HG02943 (cell line): ENCODE measurements around the gene SLC7A11.

Experiments used
- ATAC-seq: cut with Tn5 transposase; IDR thresholded peaks from one replicate; pipeline ENCODE4 v1.9.1; 2021; ENCODE audit warnings: mild to moderate bottlenecking, low read depth, moderate library complexity; ENCODE audit not compliant: unreplicated experiment

The SLC7A11 gene

GRCh38 chr4:138242076-138242833, at the start of gene SLC7A11:
Gene SLC7A11, minus strand, starts transcription at chr4:138242349. Its CDS starts 280 bp downstream, at chr4:138242069.
- ATAC-seq: peak; percentile 99

GRCh38 chr4:138291431-138291830, 49.3 kb upstream of the SLC7A11 start:
- no peak for ATAC-seq

DNA sequence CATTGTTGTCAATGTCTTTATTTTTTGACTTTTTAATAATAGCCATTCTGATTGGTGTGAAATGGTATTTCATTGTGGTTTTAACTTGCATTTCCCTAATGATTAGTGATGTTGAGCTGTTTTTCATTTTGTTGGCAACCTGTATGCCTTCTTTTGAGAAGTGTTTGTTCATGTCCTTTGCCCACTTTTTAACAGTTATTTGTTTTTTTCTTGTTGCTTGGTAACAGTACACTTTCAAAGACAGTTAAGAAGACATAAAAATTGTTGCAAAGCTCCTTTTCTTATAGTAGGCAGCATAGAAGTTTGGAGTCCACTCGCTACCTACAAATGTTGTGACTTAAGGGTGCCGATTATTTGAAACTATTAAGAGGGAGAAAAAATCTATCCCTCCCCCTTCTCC, 48.7 kb upstream of the SLC7A11 start:
- no peak for ATAC-seq

DNA sequence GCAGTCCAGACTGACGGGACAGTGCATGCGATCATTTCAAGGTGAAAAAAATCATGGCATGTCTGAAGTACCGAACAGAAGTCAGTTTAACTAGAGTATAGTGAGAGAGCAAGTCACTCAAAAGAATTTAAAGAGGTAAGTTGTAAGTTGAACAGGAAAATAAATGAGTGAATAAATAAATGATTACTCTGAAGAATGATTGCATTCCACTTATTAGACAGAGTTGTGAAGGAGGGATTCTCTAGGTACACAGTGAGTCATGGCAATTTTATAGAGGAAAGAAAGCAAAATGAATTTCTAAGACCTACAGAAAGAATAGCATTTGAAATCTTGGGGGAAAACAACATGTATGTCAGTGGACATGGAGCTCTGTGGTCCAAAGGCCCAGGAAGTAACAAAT, 37.1 kb upstream of the SLC7A11 start:
- ATAC-seq: no peak

DNA sequence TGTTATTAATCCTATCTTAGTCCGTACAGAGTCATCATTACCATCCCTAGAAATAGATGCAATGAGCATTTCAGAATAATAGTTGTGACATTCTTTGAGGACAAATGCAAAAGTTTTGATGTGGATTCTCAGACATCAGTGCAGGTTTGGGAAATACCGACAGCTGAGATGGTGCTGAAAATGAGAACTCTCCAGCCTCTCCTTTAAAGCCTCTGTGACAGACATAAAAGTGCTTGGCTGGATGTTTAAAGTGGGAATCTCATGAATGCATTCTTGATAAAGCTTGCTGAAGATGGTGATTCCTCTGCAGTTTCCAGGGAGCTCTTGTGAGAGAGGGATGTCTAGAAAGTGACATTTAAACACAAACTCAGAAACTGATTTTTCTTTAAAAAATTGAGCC, 35.0 kb upstream of the SLC7A11 start:
- no peak for ATAC-seq

DNA sequence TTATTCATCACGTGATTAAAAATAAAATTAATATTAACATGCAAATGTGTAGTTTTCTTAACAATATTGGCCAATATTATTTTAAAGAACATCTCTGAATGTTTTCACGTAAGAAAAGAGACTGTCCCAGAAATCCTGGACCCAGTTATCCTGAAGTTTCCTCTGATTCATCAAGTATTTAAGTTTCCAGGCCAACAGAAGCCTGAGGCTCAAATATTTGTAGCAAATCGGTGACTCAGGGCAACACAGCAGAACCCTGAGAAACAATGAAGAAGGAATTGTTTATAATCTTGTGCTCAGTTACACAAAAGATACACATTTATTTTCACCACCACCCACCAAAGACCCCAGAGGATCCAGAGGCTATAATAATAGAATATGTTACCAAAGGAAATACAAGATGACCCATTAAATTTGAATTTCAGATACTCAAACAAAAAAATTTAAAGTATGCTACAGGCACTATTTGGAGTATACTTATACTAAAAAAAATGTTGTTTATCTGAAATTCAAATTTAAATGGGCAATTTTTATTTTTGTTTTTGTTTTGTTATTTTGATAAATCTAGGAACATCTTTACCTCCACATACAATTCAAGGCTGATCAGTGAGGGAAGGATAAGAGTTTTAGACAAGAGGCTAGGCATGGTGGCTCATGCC, 33.9 kb upstream of the SLC7A11 start:
- ATAC-seq: no peak

- ATAC-seq: no peak
Measured at GRCh38 chr4:138275216-138275615, 33.1 kb upstream of the SLC7A11 start.

- ATAC-seq: no peak
Measured at GRCh38 chr4:138269175-138269574, 27.0 kb upstream of the SLC7A11 start.

DNA sequence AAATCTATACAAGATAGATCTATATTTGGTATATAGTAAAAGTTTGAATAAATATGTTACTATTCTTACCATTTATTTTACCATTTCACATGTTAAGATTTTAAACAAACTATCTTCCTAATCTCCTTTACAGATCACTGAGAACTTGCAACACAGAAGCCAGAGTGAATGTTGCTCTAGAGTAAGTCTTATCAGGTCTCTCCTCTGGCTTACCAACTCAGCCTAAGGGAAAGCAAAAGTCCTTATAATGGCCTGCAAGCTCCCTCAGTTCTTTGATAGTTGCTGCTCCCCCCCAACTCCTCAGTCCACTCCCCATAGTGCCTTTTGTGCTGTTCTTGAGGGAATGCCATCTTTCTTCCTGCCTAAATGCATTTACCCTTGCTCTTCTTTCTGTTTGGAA, 25.7 kb upstream of the SLC7A11 start:
- no peak for ATAC-seq

GRCh38 chr4:138266948-138267347, 24.8 kb upstream of the SLC7A11 start:
- no peak for ATAC-seq

- no peak for ATAC-seq
Measured at GRCh38 chr4:138263247-138263816, 21.2 kb upstream of the SLC7A11 start.

GRCh38 chr4:138262469-138262868, 20.3 kb upstream of the SLC7A11 start:
- ATAC-seq: no peak

DNA sequence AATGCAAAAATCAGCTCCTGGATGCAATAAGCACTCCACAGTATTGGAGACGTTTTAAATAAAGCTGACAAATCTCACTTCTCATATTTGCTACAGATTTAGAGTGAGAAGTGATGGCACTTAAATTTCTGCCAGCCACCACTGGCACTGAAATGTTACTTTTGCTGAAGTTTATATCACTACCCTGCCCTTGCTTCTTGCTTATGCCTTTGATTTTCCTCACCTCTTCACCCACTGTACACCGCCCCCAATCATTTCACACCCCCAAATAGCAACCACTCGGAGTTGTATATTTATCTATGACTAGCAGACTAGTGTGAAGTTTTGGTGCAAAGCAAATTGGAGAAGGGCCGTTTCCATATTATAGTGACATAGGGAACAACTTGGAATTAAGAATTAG, 19.9 kb upstream of the SLC7A11 start:
- no peak for ATAC-seq

GRCh38 chr4:138259824-138260223, 17.7 kb upstream of the SLC7A11 start:
- ATAC-seq: no peak

- ATAC-seq: no peak
Measured at GRCh38 chr4:138259271-138259670, 17.1 kb upstream of the SLC7A11 start.

- no peak for ATAC-seq
Measured at GRCh38 chr4:138256608-138257007, 14.5 kb upstream of the SLC7A11 start.

DNA sequence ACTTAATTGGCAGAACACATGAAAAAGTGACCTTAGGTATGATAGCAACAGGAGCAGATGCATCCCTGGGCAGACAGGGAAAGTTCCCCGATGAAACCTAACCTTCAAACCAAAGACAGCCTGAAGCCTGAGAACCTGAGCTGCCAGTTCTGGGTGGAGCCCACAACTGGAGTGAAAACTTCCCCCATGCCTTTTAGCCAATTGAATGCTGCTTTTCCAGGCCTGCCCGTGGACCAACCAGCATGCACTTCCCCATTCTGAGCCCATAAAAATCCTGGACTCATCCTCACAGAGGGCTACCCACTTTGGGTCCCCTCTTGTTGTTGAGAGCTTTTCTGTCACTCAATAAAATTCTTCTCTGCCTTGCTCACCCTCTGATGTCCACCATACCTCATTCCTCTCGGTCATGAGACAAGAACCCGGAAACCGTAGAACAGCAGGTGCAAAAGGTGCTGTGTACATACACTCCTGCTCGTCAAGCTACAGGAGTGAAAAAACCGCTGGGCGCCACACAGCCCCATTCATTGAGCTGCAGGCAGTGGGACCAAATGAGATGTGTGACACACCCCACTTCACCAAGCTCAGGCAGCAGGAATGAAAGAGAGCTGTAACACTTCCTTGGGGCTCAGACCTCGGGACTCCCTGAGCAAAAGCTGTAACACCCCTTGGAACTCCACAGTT, 13.9 kb upstream of the SLC7A11 start:
- ATAC-seq: no peak

- no peak for ATAC-seq
Measured at GRCh38 chr4:138252551-138252950, 10.4 kb upstream of the SLC7A11 start.

- no peak for ATAC-seq
Measured at GRCh38 chr4:138251938-138252337, 9.8 kb upstream of the SLC7A11 start.

DNA sequence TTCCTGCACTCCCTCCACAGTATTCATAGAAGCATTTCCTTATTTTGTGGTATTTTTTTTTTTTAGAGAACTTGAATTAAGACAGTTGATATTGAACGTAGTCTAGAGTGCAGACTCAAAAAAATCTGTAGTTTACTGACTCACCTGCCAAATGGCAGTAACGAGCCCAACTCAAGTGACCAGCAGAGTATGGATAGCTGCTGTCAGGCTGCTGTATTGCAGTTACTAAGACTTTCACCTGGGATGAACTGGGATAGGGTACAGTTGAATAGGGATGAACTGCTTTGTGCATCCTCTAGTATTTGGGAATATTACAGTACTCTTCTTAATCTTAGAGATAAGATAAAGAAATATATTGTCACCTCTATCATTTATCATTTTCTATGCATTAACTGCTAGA, 7.0 kb upstream of the SLC7A11 start:
- ATAC-seq: no peak

DNA sequence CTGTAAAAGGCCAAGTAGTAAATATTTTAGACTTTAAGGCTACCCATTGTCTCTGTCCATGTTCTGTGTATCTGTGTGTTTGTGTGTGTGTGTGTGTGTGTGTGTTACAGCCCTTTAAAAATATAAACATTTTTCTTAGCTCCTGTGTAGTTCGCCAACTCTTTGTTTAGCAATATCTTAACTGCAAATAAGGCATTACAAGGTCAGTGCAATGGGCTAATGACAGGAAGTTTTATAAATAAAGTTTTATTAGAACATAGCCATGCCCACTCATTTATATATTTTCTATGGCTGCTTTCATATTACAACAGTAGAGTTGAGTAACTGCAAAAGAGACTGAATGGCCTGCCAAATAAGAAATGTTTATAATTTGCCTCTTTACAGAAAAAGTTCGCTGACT, 5.9 kb upstream of the SLC7A11 start:
- no peak for ATAC-seq
